K562 (cell line): ENCODE results near the gene FAM118B. TPM values are rescaled to one million over a fixed set of nuclear protein-coding genes. Genes with fewer than 3 reads are reported as not detected.

Experiments
- ATAC-seq: fragments of 200-7000 bp; cut with Tn5 transposase; 3 replicates; pipeline ENCODE4 v1.9.1; 2020; ENCODE audit warnings: moderate library complexity
- BruUV-seq: library from RNA; stranded (reverse); fragments of 400-500 nt; replicated peaks from 2 replicates; lab custom pipeline; 2021; lab: Mats Ljungman, UMichigan
- CTCF ChIA-PET: fragments of 300-600 bp; formaldehyde crosslinking; extraction: SDS; loops from one replicate; lab custom pipeline; 2021; ENCODE audit warnings: low intra/inter-chr PET ratio; lab: Yijun Ruan, JAX
- POLR2A ChIA-PET: fragments of 300-600, 350-650 bp; sonication (Branson Sonifier 250); formaldehyde crosslinking; extraction: SDS; loops from one replicate; lab custom pipeline; 2021; ENCODE audit warnings: antibody characterized with exemption, inconsistent platforms; lab: Yijun Ruan, JAX
- DNase-seq, 4 experiments: peaks; one replicate each; pipeline versions ENCODE4 v3.0.0 to v3.0.0-alpha.2; 2011 to 2018; ENCODE audit warnings: low spot score in 3 of 4, mixed read lengths in 3 of 4; ENCODE audit errors: extremely low read depth in 1 of 4
- FAIRE-seq: peaks from 2 replicates; lab custom pipeline; 2011; peaks lifted over from hg19 to GRCh38; lab: Jason Lieb, UNC
- H2AFZ ChIP-seq: 2 replicates; pipeline ENCODE4 v1.6.0; 2011; ENCODE audit warnings: low read depth, low read length, control low read depth, inconsistent platforms
- H3K27ac ChIP-seq: fragments of 200-600 bp; 3 replicates; pipeline ENCODE4 v1.8.0; 2011; ENCODE audit warnings: low read depth, mild to moderate bottlenecking, control low read depth, inconsistent platforms, low read length, moderate library complexity, mixed read lengths; ENCODE audit errors: extremely low read depth
- H3K27me3 ChIP-seq, 2 experiments: fragments of 300-600 bp in 1 of 2; 2 replicates in 1 of 2; 3 replicates in 1 of 2; pipeline versions ENCODE4 v1.6.0 to v1.8.0; 2011; ENCODE audit warnings: inconsistent platforms in 2 of 2, low read length in 2 of 2, mild to moderate bottlenecking in 1 of 2, mixed read lengths in 1 of 2, moderate library complexity in 1 of 2; ENCODE audit not compliant: control insufficient read depth in 2 of 2, insufficient read depth in 2 of 2
- H3K36me3 ChIP-seq: fragments of 300-600 bp; 3 replicates; pipeline ENCODE4 v1.8.0; 2011; ENCODE audit warnings: mild to moderate bottlenecking, low read length, inconsistent platforms; ENCODE audit not compliant: control insufficient read depth, insufficient read depth
- H3K4me1 ChIP-seq, 2 experiments: fragments of 200-600 bp in 1 of 2; replicated peaks in 1 of 2; 2 replicates in 1 of 2; 3 replicates in 1 of 2; pipeline versions ENCODE4 v1.5.1 to v1.8.0; 2011; ENCODE audit warnings: inconsistent platforms in 2 of 2, low read length in 2 of 2, mild to moderate bottlenecking in 1 of 2, mixed read lengths in 1 of 2, moderate library complexity in 1 of 2; ENCODE audit not compliant: control insufficient read depth in 2 of 2, insufficient read depth in 2 of 2
- H3K4me2 ChIP-seq: 2 replicates; pipeline ENCODE4 v1.6.1; 2011; ENCODE audit warnings: low read length, control low read depth, inconsistent platforms, mixed read lengths; ENCODE audit not compliant: insufficient read depth
- H3K4me3 ChIP-seq: fragments of 200-600 bp; sonication (generic), shearing (Covaris generic); 2 replicates; pipeline ENCODE4 v1.5.1; 2016; ENCODE audit warnings: control low read depth, inconsistent platforms
- H3K79me2 ChIP-seq: fragments of 200-600 bp; 3 replicates; pipeline ENCODE4 v1.8.0; 2011; ENCODE audit warnings: low read length, inconsistent platforms; ENCODE audit not compliant: control insufficient read depth, insufficient read depth
- H3K9ac ChIP-seq, 2 experiments: 2 replicates each; pipeline versions ENCODE4 v1.6.0 to v1.6.1; 2011; ENCODE audit warnings: low read depth in 2 of 2, low read length in 2 of 2, control low read depth in 1 of 2, inconsistent platforms in 1 of 2, mild to moderate bottlenecking in 1 of 2, mixed read lengths in 1 of 2; ENCODE audit not compliant: insufficient read depth in 1 of 2
- H3K9me1 ChIP-seq: one replicate; pipeline ENCODE4 v1.6.0; 2011; ENCODE audit warnings: inconsistent platforms, mild to moderate bottlenecking, low read length, moderate library complexity; ENCODE audit not compliant: control insufficient read depth, insufficient read depth
- H3K9me3 ChIP-seq: replicated peaks from 2 replicates; pipeline ENCODE4 v1.5.1; 2011; ENCODE audit warnings: low read depth, low read length, inconsistent platforms; ENCODE audit not compliant: control insufficient read depth, insufficient read depth
- H4K20me1 ChIP-seq: replicated peaks from 2 replicates; pipeline ENCODE4 v1.6.1; 2011; ENCODE audit warnings: low read length, inconsistent platforms, mixed read lengths; ENCODE audit not compliant: control insufficient read depth, insufficient read depth
- AFF1 ChIP-seq, 2 experiments: fragments of 450-650 bp; IDR thresholded peaks; 2 replicates each; pipeline ENCODE4 v1.6.1; 2018; ENCODE audit warnings: mild to moderate bottlenecking in 2 of 2, low read depth in 1 of 2; ENCODE audit not compliant: partially characterized antibody in 2 of 2
- CTBP1 ChIP-seq: fragments of 450-650 bp; IDR thresholded peaks from 2 replicates; pipeline ENCODE4 v1.6.1; 2016; ENCODE audit warnings: borderline replicate concordance
- ESRRA ChIP-seq: fragments of 450-650 bp; IDR thresholded peaks from 2 replicates; pipeline ENCODE4 v1.6.1; 2014; ENCODE audit warnings: low read depth, mild to moderate bottlenecking, moderate library complexity, borderline replicate concordance
- ESRRB ChIP-seq: fragments of 250-450 bp; sonication (Bioruptor Pico); IDR thresholded peaks from 2 replicates; pipeline ENCODE4 v1.5.0; 2020; ENCODE audit warnings: mild to moderate bottlenecking, moderate library complexity, borderline replicate concordance
- HCFC1 ChIP-seq: IDR thresholded peaks from 2 replicates; pipeline ENCODE4 v1.6.1; 2012; ENCODE audit warnings: low read depth, low read length, improper control_type of control experiment
- HDGF ChIP-seq: fragments of 450-650 bp; IDR thresholded peaks from 2 replicates; pipeline ENCODE4 v1.6.1; 2016
- HES1 ChIP-seq: fragments of 450-650 bp; IDR thresholded peaks from 2 replicates; pipeline ENCODE4 v1.6.1; 2016; ENCODE audit warnings: low read depth, mild to moderate bottlenecking, moderate library complexity
- HEY1 ChIP-seq: fragments of 250-450 bp; sonication (Bioruptor Pico); IDR thresholded peaks from 2 replicates; pipeline ENCODE4 v1.5.0; 2020; ENCODE audit warnings: mild to moderate bottlenecking, moderate library complexity, borderline replicate concordance
- MEIS2 ChIP-seq: fragments of 450-650 bp; IDR thresholded peaks from 2 replicates; pipeline ENCODE4 v1.6.1; 2014; ENCODE audit warnings: mild to moderate bottlenecking; ENCODE audit not compliant: partially characterized antibody
- NCOR1 ChIP-seq: fragments of 450-650 bp; IDR thresholded peaks from 2 replicates; pipeline ENCODE4 v1.6.1; 2016; ENCODE audit warnings: mild to moderate bottlenecking, moderate library complexity
- PHB ChIP-seq: fragments of 250-450 bp; sonication (Bioruptor Pico); IDR thresholded peaks from 2 replicates; pipeline ENCODE4 v1.5.0; 2021
- SAFB2 ChIP-seq: fragments of 200-400 bp; formaldehyde crosslinking; IDR thresholded peaks from 2 replicates; pipeline ENCODE4 v1.6.1; 2018; ENCODE audit warnings: borderline replicate concordance, low read length, low read depth, moderate library complexity; ENCODE audit not compliant: severe bottlenecking
- SMARCA4 ChIP-seq: fragments of 450-650 bp; IDR thresholded peaks from 2 replicates; pipeline ENCODE4 v1.6.1; 2016
- TAF15 ChIP-seq: fragments of 200-400 bp; formaldehyde crosslinking; IDR thresholded peaks from 2 replicates; pipeline ENCODE4 v1.6.1; 2017; ENCODE audit warnings: mild to moderate bottlenecking, low read depth, low read length, moderate library complexity
- TAF7 ChIP-seq: fragments of 450-650 bp; IDR thresholded peaks from 2 replicates; pipeline ENCODE4 v1.6.1; 2016; ENCODE audit warnings: missing genetic modification characterization, missing compliant biosample characterization
- U2AF2 ChIP-seq: fragments of 200-400 bp; formaldehyde crosslinking; optimal IDR thresholded peaks from 2 replicates; pipeline ENCODE3; 2017; ENCODE audit warnings: low read depth, mild to moderate bottlenecking, low read length
- YBX1 ChIP-seq: fragments of 450-650 bp; IDR thresholded peaks from 2 replicates; pipeline ENCODE4 v1.7.1; 2016; ENCODE audit warnings: mild to moderate bottlenecking
- WGBS: fragments of 100-300 bp; shearing (Covaris generic); methylation state at CpG from one replicate; pipeline ENCODE4 v1.1.6; 2016; ENCODE audit warnings: low coverage, mixed read lengths; ENCODE audit not compliant: insufficient coverage; ENCODE audit errors: missing lambda C conversion rate; 5-methylcytosine and 5-hydroxymethylcytosine counted together
- in situ Hi-C: fragments of 300-500 bp; cut with MboI; formaldehyde crosslinking; loops from 4 replicates; pipeline ENCODE4 v1.15.0; 2018; ENCODE audit warnings: inconsistent platforms, mixed read lengths
- intact Hi-C: fragments of 100-400 bp; cut with micrococcal nuclease; formaldehyde crosslinking; loops from 2 replicates; pipeline ENCODE4 v1.14.2; 2022
- polyA plus RNA-seq, 8 experiments: library from polyadenylated mRNA; depleted of rRNA in 4 of 8; stranded (reverse) in 5 of 8; unstranded in 3 of 8; fragments of >200 nt; fragmentation: Nextera tagmentation in 2 of 8; fragmentation: Illumina TruSeq in 1 of 8; extraction: Ambion mirVana in 2 of 8; extraction: Trizol in 1 of 8; gene quantifications; 2 replicates each; pipeline versions ENCODE4 v1.2.1 to v1.2.3, GENCODE V29; 2011 to 2014; ENCODE audit warnings: inconsistent platforms in 1 of 8, missing spikeins in 1 of 8
- total RNA-seq, 7 experiments: library from RNA; depleted of rRNA in 6 of 7; stranded (reverse); fragments of >200 nt in 6 of 7; fragmentation: Illumina TruSeq in 2 of 7; extraction: Trizol in 2 of 7; gene quantifications; 2 replicates each; pipeline versions ENCODE4 v1.2.1 to v1.2.3, GENCODE V29; 2011 to 2021; ENCODE audit warnings: low replicate concordance in 1 of 7

Gene FAM118B
- total and polyA plus RNA-seq, 9 of the 15 experiments (the other 6 are each of a cell fraction or from before 2014, with no cell fraction given) = 12.0 to 49.0 (median 22.1) TPM

GRCh38 chr11:126164781-126165180 is 46.8 kb upstream of the FAM118B start:
- FAIRE-seq = no peak
- intact Hi-C loops (no loop called here), in situ Hi-C loops (no loop called here)
- Histone ChIP-seq H3K27ac (no peak overlapping the region), H3K36me3 (no peaks in the 10 kb centered on the region), H3K9me3 (no peaks in the 10 kb centered on the region), H3K4me3 (no peak overlapping the region), H3K9ac (no peak overlapping the region), H3K27me3 (peaks cover 51 to 64% of the 10 kb centered on the region in 2 experiments), H3K4me1 (peaks cover 2 to 17% of the 10 kb centered on the region in 2 experiments; a peak in 3 of 5 replicates), H3K79me2 (no peaks in the 10 kb centered on the region), H3K9me1 (no peaks in the 10 kb centered on the region), H2AFZ (no peak overlapping the region), H4K20me1 (peaks cover 5% of the 10 kb centered on the region; the same call in 1 of the 2 replicates), H3K4me2 (no peak overlapping the region)
- ChIA-PET CTCF (no interaction called here), POLR2A (no interaction called here)
- ATAC-seq = no peak
- DNase-seq = no peak
- TF ChIP-seq HCFC1 (no peak), HES1 (no peak), HEY1 (CRISPR knock-in tag) (no peak), CTBP1 (no peak), ESRRB (CRISPR knock-in tag) (no peak), TAF7 (tag) (no peak), SAFB2 (no peak), HDGF (no peak), TAF15 (no peak), YBX1 (no peak), SMARCA4 (no peak), ESRRA (no peak), NCOR1 (no peak), PHB (CRISPR knock-in tag) (no peak), AFF1 (IDR thresholded peaks at IDR 0.05; ENCODE audit: low read depth in 1 of 2, partially characterized antibody in 2 of 2) (no peak), MEIS2 (no peak), U2AF2 (no peak)
- BruUV-seq = no TSS peak
- WGBS = 0% methylated on average over 6 of the region's 8 CpGs
